ENCODE measurements around the gene LAMB4.

The LAMB4 gene

GRCh38 chr7:108143658-108144420, 13.7 kb upstream of the LAMB4 start:
- no peak for DNase-seq (ENCODE audit: low read depth in 2 of 3, low spot score in 2 of 3)

GRCh38 chr7:108142675-108143259, 12.6 kb upstream of the LAMB4 start:
- DNase-seq (ENCODE audit: low read depth in 2 of 3, low spot score in 2 of 3), result no peak

GRCh38 chr7:108142180-108142579, 12.0 kb upstream of the LAMB4 start:
- no peak for DNase-seq (ENCODE audit: low read depth in 2 of 3, low spot score in 2 of 3)

- DNase-seq (ENCODE audit: low read depth in 2 of 3, low spot score in 2 of 3), result no peak
Measured at GRCh38 chr7:108140671-108141070, 10.5 kb upstream of the LAMB4 start.

- no peak for DNase-seq (ENCODE audit: low read depth in 2 of 3, low spot score in 2 of 3)
Measured at GRCh38 chr7:108138911-108139310, 8.8 kb upstream of the LAMB4 start.

GRCh38 chr7:108137993-108138392, 7.8 kb upstream of the LAMB4 start:
- DNase-seq (ENCODE audit: low read depth in 2 of 3, low spot score in 2 of 3), result no peak

GRCh38 chr7:108137040-108137439, 6.9 kb upstream of the LAMB4 start:
- DNase-seq (ENCODE audit: low read depth in 2 of 3, low spot score in 2 of 3), result no peak

GRCh38 chr7:108136191-108136688, 6.1 kb upstream of the LAMB4 start:
- no peak for DNase-seq (ENCODE audit: low read depth in 2 of 3, low spot score in 2 of 3)

- DNase-seq (ENCODE audit: low read depth in 2 of 3, low spot score in 2 of 3), result no peak
Measured at GRCh38 chr7:108135446-108136190, 5.5 kb upstream of the LAMB4 start.

- no peak for DNase-seq (ENCODE audit: low read depth in 2 of 3, low spot score in 2 of 3)
Measured at GRCh38 chr7:108134486-108134885, 4.3 kb upstream of the LAMB4 start.

- no peak for DNase-seq (ENCODE audit: low read depth in 2 of 3, low spot score in 2 of 3)
Measured at GRCh38 chr7:108132551-108133265, 2.5 kb upstream of the LAMB4 start.

- no peak for DNase-seq (ENCODE audit: low read depth in 2 of 3, low spot score in 2 of 3)
Measured at GRCh38 chr7:108129018-108129965, 869 bp downstream of the LAMB4 start.

GRCh38 chr7:108128514-108128913, 1.6 kb downstream of the LAMB4 start:
- DNase-seq (ENCODE audit: low read depth in 2 of 3, low spot score in 2 of 3), result no peak

- no peak for DNase-seq (ENCODE audit: low read depth in 2 of 3, low spot score in 2 of 3)
Measured at GRCh38 chr7:108127461-108127860, 2.7 kb downstream of the LAMB4 start.

GRCh38 chr7:108124820-108125219, 5.3 kb downstream of the LAMB4 start:
- no peak for DNase-seq (ENCODE audit: low read depth in 2 of 3, low spot score in 2 of 3)

GRCh38 chr7:108122181-108122580, 8.0 kb downstream of the LAMB4 start:
- no peak for DNase-seq (ENCODE audit: low read depth in 2 of 3, low spot score in 2 of 3)

- DNase-seq (ENCODE audit: low read depth in 2 of 3, low spot score in 2 of 3), result no peak
Measured at GRCh38 chr7:108120933-108121332, 9.2 kb downstream of the LAMB4 start.

GRCh38 chr7:108120196-108120595, 10.0 kb downstream of the LAMB4 start:
- no peak for DNase-seq (ENCODE audit: low read depth in 2 of 3, low spot score in 2 of 3)

- DNase-seq (ENCODE audit: low read depth in 2 of 3, low spot score in 2 of 3), result no peak
Measured at GRCh38 chr7:108118959-108119358, 11.2 kb downstream of the LAMB4 start.

- no peak for DNase-seq (ENCODE audit: low read depth in 2 of 3, low spot score in 2 of 3)
Measured at GRCh38 chr7:108114117-108114841, 15.9 kb downstream of the LAMB4 start.
